Measurements from ENCODE around the gene IRAK2. TPM values are rescaled to one million over a fixed set of nuclear protein-coding genes. Genes with fewer than 3 reads are reported as not detected.

IRAK2 gene
- polyA plus RNA-seq, 2 of the 4 experiments (the other 2 are of a cell fraction) = 7.9 to 12.5 TPM

DNA sequence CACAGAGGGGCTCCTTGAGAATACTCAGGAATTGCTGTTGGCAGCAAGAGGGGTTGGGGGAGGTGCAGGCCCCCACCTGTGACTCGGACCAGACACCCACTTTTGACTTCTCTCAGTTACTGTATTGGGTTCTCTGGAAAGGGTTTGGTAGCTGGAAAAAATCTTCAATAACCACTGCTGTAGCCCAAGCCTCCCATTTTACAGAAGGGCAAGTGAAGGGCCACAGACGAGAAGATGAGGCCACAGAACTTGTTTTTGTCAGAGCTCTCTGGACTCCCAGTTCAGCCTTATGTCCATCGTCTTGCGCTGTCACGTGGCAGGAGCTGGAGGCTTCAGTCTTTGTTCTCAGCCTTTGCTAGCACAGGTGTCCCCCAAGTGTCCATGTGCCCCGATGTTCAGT, 70.8 kb downstream of the IRAK2 start:
- TF ChIP-seq MYC (IDR thresholded peaks at IDR 0.05; ENCODE audit: borderline replicate concordance, low read length) (no peak), NPAS2 (CRISPR knock-in tag; IDR thresholded peaks at IDR 0.05; ENCODE audit: borderline replicate concordance) (no peak), POLR2AphosphoS2 (conservative IDR thresholded peaks at IDR 0.05; ENCODE audit: low read length) (no peak), FOSB (CRISPR knock-in tag; IDR thresholded peaks at IDR 0.05) (no peak), CBX2 (IDR thresholded peaks at IDR 0.05; ENCODE audit: borderline replicate concordance, low read depth) (no peak), EP300 (IDR thresholded peaks at IDR 0.05) (no peak), RFX5 (IDR thresholded peaks at IDR 0.05) (no peak), NR3C1 (IDR thresholded peaks at IDR 0.05) (no peak), CHD2 (IDR thresholded peaks at IDR 0.05; ENCODE audit: low read length, partially characterized antibody) (no peak)
- TF ChIP-seq, protein P1, sequence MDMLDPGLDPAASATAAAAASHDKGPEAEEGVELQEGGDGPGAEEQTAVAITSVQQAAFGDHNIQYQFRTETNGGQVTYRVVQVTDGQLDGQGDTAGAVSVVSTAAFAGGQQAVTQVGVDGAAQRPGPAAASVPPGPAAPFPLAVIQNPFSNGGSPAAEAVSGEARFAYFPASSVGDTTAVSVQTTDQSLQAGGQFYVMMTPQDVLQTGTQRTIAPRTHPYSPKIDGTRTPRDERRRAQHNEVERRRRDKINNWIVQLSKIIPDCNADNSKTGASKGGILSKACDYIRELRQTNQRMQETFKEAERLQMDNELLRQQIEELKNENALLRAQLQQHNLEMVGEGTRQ (IDR thresholded peaks at IDR 0.05) = no peak
- TF ChIP-seq, protein P2, sequence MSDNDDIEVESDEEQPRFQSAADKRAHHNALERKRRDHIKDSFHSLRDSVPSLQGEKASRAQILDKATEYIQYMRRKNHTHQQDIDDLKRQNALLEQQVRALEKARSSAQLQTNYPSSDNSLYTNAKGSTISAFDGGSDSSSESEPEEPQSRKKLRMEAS (IDR thresholded peaks at IDR 0.05) = no peak
- TF ChIP-seq, protein P3, sequence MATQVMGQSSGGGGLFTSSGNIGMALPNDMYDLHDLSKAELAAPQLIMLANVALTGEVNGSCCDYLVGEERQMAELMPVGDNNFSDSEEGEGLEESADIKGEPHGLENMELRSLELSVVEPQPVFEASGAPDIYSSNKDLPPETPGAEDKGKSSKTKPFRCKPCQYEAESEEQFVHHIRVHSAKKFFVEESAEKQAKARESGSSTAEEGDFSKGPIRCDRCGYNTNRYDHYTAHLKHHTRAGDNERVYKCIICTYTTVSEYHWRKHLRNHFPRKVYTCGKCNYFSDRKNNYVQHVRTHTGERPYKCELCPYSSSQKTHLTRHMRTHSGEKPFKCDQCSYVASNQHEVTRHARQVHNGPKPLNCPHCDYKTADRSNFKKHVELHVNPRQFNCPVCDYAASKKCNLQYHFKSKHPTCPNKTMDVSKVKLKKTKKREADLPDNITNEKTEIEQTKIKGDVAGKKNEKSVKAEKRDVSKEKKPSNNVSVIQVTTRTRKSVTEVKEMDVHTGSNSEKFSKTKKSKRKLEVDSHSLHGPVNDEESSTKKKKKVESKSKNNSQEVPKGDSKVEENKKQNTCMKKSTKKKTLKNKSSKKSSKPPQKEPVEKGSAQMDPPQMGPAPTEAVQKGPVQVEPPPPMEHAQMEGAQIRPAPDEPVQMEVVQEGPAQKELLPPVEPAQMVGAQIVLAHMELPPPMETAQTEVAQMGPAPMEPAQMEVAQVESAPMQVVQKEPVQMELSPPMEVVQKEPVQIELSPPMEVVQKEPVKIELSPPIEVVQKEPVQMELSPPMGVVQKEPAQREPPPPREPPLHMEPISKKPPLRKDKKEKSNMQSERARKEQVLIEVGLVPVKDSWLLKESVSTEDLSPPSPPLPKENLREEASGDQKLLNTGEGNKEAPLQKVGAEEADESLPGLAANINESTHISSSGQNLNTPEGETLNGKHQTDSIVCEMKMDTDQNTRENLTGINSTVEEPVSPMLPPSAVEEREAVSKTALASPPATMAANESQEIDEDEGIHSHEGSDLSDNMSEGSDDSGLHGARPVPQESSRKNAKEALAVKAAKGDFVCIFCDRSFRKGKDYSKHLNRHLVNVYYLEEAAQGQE (IDR thresholded peaks at IDR 0.05) = no peak
- CTCF ChIA-PET = no interaction called here
- Histone ChIP-seq H3K9me3 (no peaks in the 10 kb centered on the region), H3K4me2 (no peak overlapping the region), H3K4me3 (no peak overlapping the region), H3K4me1 (no peaks in the 10 kb centered on the region), H3K27ac (no peak overlapping the region)
- DNase-seq (ENCODE audit: low read depth in 1 of 2, low spot score in 1 of 2) (no peak), ATAC-seq (no peak), FAIRE-seq (no peak)
- POLR2A ChIA-PET = no interaction called here
- WGBS (ENCODE audit: missing lambda C conversion rate) = 84% methylated on average over 6 of the region's 6 CpGs

DNA sequence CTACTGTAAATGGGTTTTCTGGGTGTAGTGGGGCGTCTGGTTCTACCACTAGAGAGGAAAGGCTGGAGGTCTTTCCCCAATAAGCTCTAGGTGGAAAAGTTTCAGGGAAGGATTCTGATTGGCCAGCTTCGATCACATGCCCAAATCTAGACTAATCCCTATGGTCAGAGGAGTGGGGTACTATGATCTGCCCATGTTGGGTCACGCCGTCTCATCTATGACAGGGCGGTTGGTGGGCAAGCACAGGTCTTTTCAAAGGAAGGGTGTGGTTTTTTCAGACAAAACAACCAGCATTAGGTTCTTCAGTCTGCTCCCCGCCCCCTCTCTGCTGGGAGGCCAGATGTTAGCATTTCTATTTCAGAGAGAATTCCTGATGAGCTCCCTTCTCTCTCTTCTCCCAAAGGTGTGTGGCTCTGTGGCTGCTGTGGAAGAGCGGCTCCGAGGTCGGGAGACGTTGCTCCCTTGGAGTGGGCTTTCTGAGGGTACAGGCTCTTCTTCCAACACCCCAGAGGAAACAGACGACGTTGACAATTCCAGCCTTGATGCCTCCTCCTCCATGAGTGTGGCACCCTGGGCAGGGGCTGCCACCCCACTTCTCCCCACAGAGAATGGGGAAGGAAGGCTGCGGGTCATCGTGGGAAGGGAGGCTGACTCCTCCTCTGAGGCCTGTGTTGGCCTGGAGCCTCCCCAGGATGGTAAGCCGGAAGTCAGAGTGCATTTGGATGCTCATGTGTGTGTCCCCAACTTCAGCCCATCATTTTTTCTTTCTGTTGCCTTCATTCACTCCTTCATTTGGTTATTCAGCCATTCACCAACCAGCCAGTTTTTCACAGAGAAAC, 73.8 kb downstream of the IRAK2 start:
- TF ChIP-seq SREBF2 (IDR thresholded peaks at IDR 0.05) (no peak), RNF2 (IDR thresholded peaks at IDR 0.05; ENCODE audit: borderline replicate concordance, low read depth) (no peak), RAD21 (conservative IDR thresholded peaks at IDR 0.05 in 1 of 2, IDR thresholded peaks at IDR 0.05 in 1 of 2) (no peak), EHMT2 (IDR thresholded peaks at IDR 0.05; ENCODE audit: low read depth) (no peak)
- TF ChIP-seq, protein P1 (IDR thresholded peaks at IDR 0.05) = peak; percentile 56
- TF ChIP-seq, protein P2 (IDR thresholded peaks at IDR 0.05) = no peak
- ATAC-seq (peak in 1 of 2 experiments; percentile 30; a peak in 2 of 6 replicates), DNase-seq (ENCODE audit: low read depth in 1 of 2, low spot score in 1 of 2) (no peak), FAIRE-seq (no peak)
- CTCF ChIA-PET = interaction anchor here (0.7 to 1.1 kb wide), 2 partner anchors 10 to 97 kb away, joined by 3 to 4 read pairs; partner anchors contain the start of gene VHL
- Histone ChIP-seq H3K4me3 (no peak overlapping the region), H3K4me1 (no peaks in the 10 kb centered on the region), H3K9me3 (no peaks in the 10 kb centered on the region), H3K4me2 (no peak overlapping the region), H3K27ac (no peak overlapping the region)
- WGBS (ENCODE audit: missing lambda C conversion rate) = 89% methylated on average over 15 of the region's 15 CpGs
- POLR2A ChIA-PET = no interaction called here

Data from A549 (cell line).